HCT116 (cell line): Measurements from ENCODE around the gene CHCT1. TPM values are rescaled to one million over a fixed set of nuclear protein-coding genes. Genes with fewer than 3 reads are reported as not detected.

Experiments used
- ATAC-seq: fragments of 200-7000 bp; cut with Tn5 transposase; 2 replicates; pipeline ENCODE4 v1.9.1; 2020; ENCODE audit warnings: mild to moderate bottlenecking, moderate library complexity
- BruUV-seq: library from RNA; stranded (reverse); fragments of 400-500 nt; replicated peaks from 2 replicates; lab custom pipeline; 2021; lab: Mats Ljungman, UMichigan
- CTCF ChIA-PET: fragments of 300-600 bp; sonication (Branson Sonifier 250); formaldehyde crosslinking; loops from one replicate; lab custom pipeline; 2021; ENCODE audit warnings: antibody characterized with exemption; lab: Charles Lee
- POLR2A ChIA-PET: fragments of 300-600, 350-600 bp; sonication (Branson Sonifier 250); formaldehyde crosslinking; loops from one replicate; lab custom pipeline; 2021; ENCODE audit warnings: antibody characterized with exemption; lab: Charles Lee
- RAD21 ChIA-PET, 2 experiments: fragments of 300-600 bp; sonication (Branson Sonifier 250); formaldehyde crosslinking; loops; one replicate each; lab custom pipeline; 2023; ENCODE audit warnings: low total read pairs in 2 of 2; ENCODE audit not compliant: uncharacterized antibody in 2 of 2, unreplicated experiment in 2 of 2, low non-redundant PET in 1 of 2; lab: Charles Lee
- DNase-seq: peaks from one replicate; pipeline ENCODE4 v3.0.0-alpha.2; 2010; ENCODE audit warnings: low read depth, low spot score
- H2AFZ ChIP-seq: fragments of 200-600 bp; shearing (Covaris generic), sonication (generic); 2 replicates; pipeline ENCODE4 v1.6.1; 2017; ENCODE audit warnings: low read depth, mixed run types, mixed read lengths, antibody characterized with exemption, low read length; ENCODE audit not compliant: poor library complexity, severe bottlenecking
- H3K27ac ChIP-seq: 2 replicates; pipeline ENCODE4 v1.5.1; 2012; ENCODE audit warnings: low read depth, low read length
- H3K27me3 ChIP-seq: fragments of 200-600 bp; sonication (generic); 2 replicates; pipeline ENCODE4 v1.6.1; 2016; ENCODE audit warnings: mixed run types, low read length, mixed read lengths; ENCODE audit not compliant: insufficient read depth
- H3K36me3 ChIP-seq, 2 experiments: fragments of 200-500 bp in 1 of 2; fragments of 200-600 bp in 1 of 2; sonication (Bioruptor generic) in 1 of 2; sonication (generic) in 1 of 2; 2 replicates each; pipeline versions ENCODE4 v1.5.1 to v1.6.1; 2014 to 2016; ENCODE audit warnings: low read length in 2 of 2, inconsistent platforms in 1 of 2, mixed read lengths in 1 of 2, mixed run types in 1 of 2; ENCODE audit not compliant: insufficient read depth in 2 of 2, control insufficient read depth in 1 of 2
- H3K4me1 ChIP-seq, 2 experiments: fragments of 200-600 bp in 1 of 2; sonication (generic) in 1 of 2; 2 replicates each; pipeline versions ENCODE4 v1.5.1 to v1.6.1; 2012 to 2017; ENCODE audit warnings: low read length in 2 of 2, inconsistent platforms in 1 of 2, mild to moderate bottlenecking in 1 of 2, mixed read lengths in 1 of 2, mixed run types in 1 of 2, moderate library complexity in 1 of 2; ENCODE audit not compliant: insufficient read depth in 2 of 2, control insufficient read depth in 1 of 2
- H3K4me2 ChIP-seq: fragments of 200-600 bp; sonication (generic); 2 replicates; pipeline ENCODE4 v1.6.1; 2017; ENCODE audit warnings: mixed run types, low read length, mixed read lengths
- H3K4me3 ChIP-seq, 2 experiments: fragments of 200-600 bp in 1 of 2; sonication (generic) in 1 of 2; replicated peaks in 1 of 2; 2 replicates each; pipeline ENCODE4 v1.5.1; 2011 to 2016; ENCODE audit warnings: low read length in 2 of 2, control low read depth in 1 of 2, low read depth in 1 of 2, mild to moderate bottlenecking in 1 of 2, mixed read lengths in 1 of 2, mixed run types in 1 of 2
- H3K79me2 ChIP-seq: fragments of 200-600 bp; sonication (generic); 2 replicates; pipeline ENCODE4 v1.6.1; 2017; ENCODE audit warnings: mild to moderate bottlenecking, mixed run types, low read length, moderate library complexity, mixed read lengths; ENCODE audit not compliant: insufficient read depth
- H3K9ac ChIP-seq: fragments of 200-600 bp; sonication (generic); 2 replicates; pipeline ENCODE4 v1.6.1; 2016; ENCODE audit warnings: low read length, mixed read lengths
- H3K9me2 ChIP-seq: fragments of 200-600 bp; sonication (generic), shearing (Covaris generic); 2 replicates; pipeline ENCODE4 v1.6.1; 2017; ENCODE audit warnings: mixed run types, mild to moderate bottlenecking, moderate library complexity; ENCODE audit not compliant: insufficient read depth
- H3K9me3 ChIP-seq, 2 experiments: fragments of 200-500 bp in 1 of 2; fragments of 200-600 bp in 1 of 2; sonication (Bioruptor generic) in 1 of 2; sonication (generic) in 1 of 2; 2 replicates each; pipeline ENCODE4 v1.6.1; 2014 to 2017; ENCODE audit warnings: low read length in 2 of 2, mixed read lengths in 2 of 2, inconsistent platforms in 1 of 2, low read depth in 1 of 2, mild to moderate bottlenecking in 1 of 2, mixed run types in 1 of 2, moderate library complexity in 1 of 2; ENCODE audit not compliant: control insufficient read depth in 1 of 2, insufficient read depth in 1 of 2
- H4K20me1 ChIP-seq: fragments of 200-600 bp; sonication (generic), shearing (Covaris generic); 2 replicates; pipeline ENCODE4 v1.6.1; 2017; ENCODE audit warnings: mixed run types, mild to moderate bottlenecking, moderate library complexity; ENCODE audit not compliant: insufficient read depth
- ATF3 ChIP-seq: IDR thresholded peaks from 2 replicates; pipeline ENCODE4 v1.6.1; 2012
- CEBPB ChIP-seq: IDR thresholded peaks from 2 replicates; pipeline ENCODE4 v1.6.1; 2012; ENCODE audit warnings: low read depth
- CTCF ChIP-seq, 3 experiments: fragments of 200-600 bp in 1 of 3; sonication (generic) in 1 of 3; IDR thresholded peaks in 2 of 3; conservative IDR thresholded peaks in 1 of 3; 2 replicates each; pipeline ENCODE4 v1.5.1; 2012 to 2017; ENCODE audit warnings: low read depth in 2 of 3, low read length in 2 of 3, antibody characterized with exemption in 1 of 3, borderline replicate concordance in 1 of 3, control low read depth in 1 of 3, mild to moderate bottlenecking in 1 of 3, mixed read lengths in 1 of 3, mixed run types in 1 of 3, moderate library complexity in 1 of 3; ENCODE audit not compliant: insufficient read depth in 1 of 3
- EGR1 ChIP-seq: IDR thresholded peaks from 2 replicates; pipeline ENCODE4 v1.6.1; 2012; ENCODE audit warnings: low read depth
- ELF1 ChIP-seq: IDR thresholded peaks from 2 replicates; pipeline ENCODE4 v1.6.1; 2012; ENCODE audit warnings: low read depth, borderline replicate concordance
- EZH2phosphoT487 ChIP-seq: fragments of 200-600 bp; IDR thresholded peaks from 2 replicates; pipeline ENCODE4 v1.6.1; 2018; ENCODE audit warnings: antibody characterized with exemption, borderline replicate concordance
- JUND ChIP-seq: IDR thresholded peaks from 2 replicates; pipeline ENCODE4 v1.6.1; 2012
- POLR2AphosphoS5 ChIP-seq: IDR thresholded peaks from 2 replicates; pipeline ENCODE4 v1.6.1; 2011; ENCODE audit warnings: mild to moderate bottlenecking, low read depth, low read length, moderate library complexity
- SP1 ChIP-seq: IDR thresholded peaks from 2 replicates; pipeline ENCODE4 v1.6.1; 2012; ENCODE audit warnings: low read depth
- ZFX ChIP-seq: fragments of 450-650 bp; IDR thresholded peaks from 2 replicates; pipeline ENCODE4 v1.6.1; 2017
- intact Hi-C: fragments of 100-400 bp; cut with micrococcal nuclease; formaldehyde crosslinking; loops from 2 replicates; pipeline ENCODE4 v1.10.0; 2022
- total RNA-seq: library from RNA; stranded (reverse); gene quantifications from one replicate; pipeline ENCODE4 v1.2.1, GENCODE V29; 2021; ENCODE audit not compliant: unreplicated experiment

The CHCT1 gene
- total RNA-seq, 1 experiment from 2014 or later, result not detected

GRCh38 chr17:60381958-60382357 lies 40.3 kb upstream of the CHCT1 start:
- POLR2A ChIA-PET, result interaction anchor here (1.2 kb wide), 1 partner anchor 10 kb away, joined by 3 read pairs; the partner anchor contains the start of gene USP32

More at GRCh38 chr17:60381958-60382357, 40.3 kb upstream of the CHCT1 start:
- Histone ChIP-seq H3K27me3 (no peaks in the 10 kb centered on the region), H3K79me2 (peaks cover 61% of the 10 kb centered on the region), H3K27ac (no peak overlapping the region), H3K9me3 (no peaks in the 10 kb centered on the region), H3K4me3 (no peak overlapping the region), H3K9me2 (no peaks in the 10 kb centered on the region), H3K4me1 (no peaks in the 10 kb centered on the region), H3K4me2 (no peak overlapping the region), H2AFZ (no peak overlapping the region), H4K20me1 (no peaks in the 10 kb centered on the region), H3K36me3 (no peaks in the 10 kb centered on the region), H3K9ac (no peak overlapping the region)
- ChIA-PET CTCF (no interaction called here), RAD21 (no interaction called here)
- TF ChIP-seq SP1, result no peak
- TF ChIP-seq ATF3, result no peak
- no peak for TF ChIP-seq JUND
- no peak for TF ChIP-seq CTCF (IDR thresholded peaks at IDR 0.05 in 2 of 3, conservative IDR thresholded peaks at IDR 0.05 in 1 of 3; ENCODE audit: borderline replicate concordance in 1 of 3, insufficient read depth in 1 of 3, low read depth in 2 of 3, low read length in 2 of 3)
- no peak for TF ChIP-seq ELF1
- TF ChIP-seq EZH2phosphoT487, result no peak
- no peak for TF ChIP-seq ZFX
- TF ChIP-seq EGR1, result no peak
- no peak for TF ChIP-seq POLR2AphosphoS5
- no peak for TF ChIP-seq CEBPB
- intact Hi-C loops, result no loop called here
- BruUV-seq, result no TSS peak
- ATAC-seq, result no peak
- DNase-seq, result no peak
